ENCODE results near the gene ATP8A2.
"Not testable (repeated sequence)": the region's sequence is repeated elsewhere in the genome, so short reads cannot be mapped to it uniquely, and the experiment has no call there.

The ATP8A2 gene

GRCh38 chr13:25768838-25769237 lies 397.1 kb downstream of the ATP8A2 start:
- no peak for DNase-seq (ENCODE audit: low spot score)

DNA sequence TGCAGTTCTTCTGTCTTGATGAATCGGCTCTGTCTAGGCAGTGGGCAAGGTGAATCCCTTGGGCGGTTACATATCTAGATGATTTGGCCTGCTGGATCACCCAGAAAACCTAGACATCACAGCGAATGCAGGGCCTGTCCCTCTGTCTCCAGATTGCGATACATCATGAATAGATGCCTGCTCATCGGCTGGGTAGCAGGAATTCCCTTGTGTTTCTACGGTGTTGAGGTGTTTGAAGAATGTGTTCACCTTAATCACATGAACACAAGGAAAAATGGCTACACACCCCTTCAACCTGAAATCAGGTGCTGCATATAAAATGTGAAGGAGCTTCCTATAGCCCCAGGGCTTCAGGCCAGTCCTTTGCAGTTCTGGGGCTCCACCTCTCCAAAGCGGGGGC lies 398.8 kb downstream of the ATP8A2 start:
- DNase-seq (ENCODE audit: low spot score), result no peak

DNA sequence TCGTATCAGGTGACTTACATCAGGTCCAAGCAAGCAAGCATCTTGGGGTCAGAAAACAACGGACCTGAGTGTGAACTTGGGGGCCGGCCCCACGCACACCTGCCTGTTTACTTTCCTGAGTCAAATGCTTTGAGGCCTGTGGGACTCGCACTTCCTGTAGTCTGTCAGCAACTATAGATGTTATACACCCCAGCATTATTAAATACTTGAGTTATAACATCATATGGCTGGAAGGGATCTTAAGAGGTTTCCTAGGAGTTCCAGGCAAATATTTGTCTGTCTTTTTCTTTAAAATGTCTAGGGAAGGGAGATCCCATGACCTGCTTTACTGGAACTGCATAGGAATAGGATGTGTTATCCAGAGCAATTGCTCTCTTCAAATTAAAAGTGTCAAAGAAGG lies 399.4 kb downstream of the ATP8A2 start:
- DNase-seq (ENCODE audit: low spot score), result no peak

- DNase-seq (ENCODE audit: low spot score), result peak; percentile 9
Observed at GRCh38 chr13:25771641-25772478, 400.1 kb downstream of the ATP8A2 start.

DNA sequence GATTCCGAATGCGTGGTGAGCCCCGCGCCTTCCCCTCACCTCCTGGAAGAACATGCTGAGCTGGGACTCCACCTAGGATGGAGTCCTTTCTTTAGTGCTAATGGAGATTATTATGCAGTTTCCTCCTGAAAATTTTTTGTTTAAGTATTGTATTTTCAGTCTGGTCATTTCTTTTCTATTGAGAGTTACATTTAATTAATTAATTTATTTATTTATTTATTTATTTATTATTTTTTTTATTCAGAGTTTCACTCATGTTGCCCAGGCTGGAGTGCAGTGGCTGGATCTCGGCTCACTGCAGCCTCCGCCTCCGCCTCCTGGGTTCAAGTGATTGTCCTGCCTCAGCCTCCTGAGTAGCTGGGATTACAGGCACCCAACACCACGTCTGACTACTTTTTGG lies 400.8 kb downstream of the ATP8A2 start:
- not testable (repeated sequence) for DNase-seq (ENCODE audit: low spot score)

DNA sequence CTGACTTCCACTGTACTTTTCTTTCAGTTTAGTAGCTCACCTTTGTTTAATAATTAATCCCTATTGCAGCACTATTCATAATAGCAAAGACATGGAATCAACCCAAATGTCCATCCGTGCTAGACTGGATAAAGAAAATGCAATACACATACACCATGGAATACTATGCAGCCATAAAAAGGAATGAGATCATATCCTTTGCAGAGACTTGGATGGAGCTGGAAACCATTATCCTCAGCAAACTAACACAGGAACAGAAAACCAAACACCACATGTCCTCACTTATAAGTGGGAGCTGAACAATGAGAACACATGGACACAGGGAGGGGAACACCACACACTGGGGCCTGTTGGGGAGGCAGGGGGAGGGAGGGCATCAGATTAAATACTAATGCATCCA lies 402.3 kb downstream of the ATP8A2 start:
- not testable (repeated sequence) for DNase-seq (ENCODE audit: low spot score)

DNA sequence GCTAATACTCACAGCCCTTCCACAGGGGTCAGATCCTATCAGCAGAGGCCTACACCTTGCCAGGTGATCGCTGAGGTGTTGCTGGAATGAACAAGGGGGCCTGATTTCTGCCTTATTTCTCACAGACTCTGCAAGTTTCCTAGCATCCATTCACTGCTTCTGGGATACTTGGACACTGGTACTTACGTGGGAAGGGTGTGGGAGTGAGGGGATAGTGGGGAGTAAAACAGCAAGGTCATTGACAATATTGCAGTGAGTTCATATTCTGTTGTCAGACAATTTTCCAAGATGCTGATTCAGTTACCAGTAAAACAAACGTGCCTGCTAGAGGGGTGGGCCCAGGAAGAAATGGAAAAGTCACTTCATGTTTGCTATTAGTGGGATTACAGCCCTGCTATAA lies 403.5 kb downstream of the ATP8A2 start:
- no peak for DNase-seq (ENCODE audit: low spot score)

- no peak for DNase-seq (ENCODE audit: low spot score)
Observed at GRCh38 chr13:25775986-25776385, 404.2 kb downstream of the ATP8A2 start.

- DNase-seq (ENCODE audit: low spot score), result no peak
Observed at GRCh38 chr13:25776722-25777121, 404.9 kb downstream of the ATP8A2 start.

GRCh38 chr13:25777509-25777908 lies 405.7 kb downstream of the ATP8A2 start:
- DNase-seq (ENCODE audit: low spot score), result no peak

- no peak for DNase-seq (ENCODE audit: low spot score)
Observed at GRCh38 chr13:25778365-25778764, 406.6 kb downstream of the ATP8A2 start.

DNA sequence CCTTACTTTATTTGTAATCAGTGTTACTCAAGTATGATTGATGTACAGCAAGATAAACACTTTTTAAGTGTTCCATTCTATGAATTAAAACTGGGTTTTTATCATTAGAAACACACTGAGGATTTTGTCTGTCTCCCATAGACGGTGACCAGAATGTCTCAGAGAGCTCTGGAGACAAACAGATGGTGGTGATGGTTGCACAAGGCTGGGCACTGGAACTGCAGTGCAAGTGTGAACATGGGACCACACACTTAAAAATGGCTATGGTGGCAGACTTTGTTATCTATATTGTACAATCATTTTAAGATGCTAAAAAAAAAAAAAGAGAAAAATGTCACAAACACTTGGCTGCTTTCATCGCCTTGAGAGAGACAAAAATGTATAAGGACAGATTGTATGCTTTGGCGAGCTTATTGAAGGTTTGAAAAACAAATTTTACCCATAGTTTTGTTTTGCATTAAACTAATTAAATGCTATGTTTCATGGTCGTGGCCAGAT lies 407.1 kb downstream of the ATP8A2 start:
- DNase-seq (ENCODE audit: low spot score), result no peak

DNA sequence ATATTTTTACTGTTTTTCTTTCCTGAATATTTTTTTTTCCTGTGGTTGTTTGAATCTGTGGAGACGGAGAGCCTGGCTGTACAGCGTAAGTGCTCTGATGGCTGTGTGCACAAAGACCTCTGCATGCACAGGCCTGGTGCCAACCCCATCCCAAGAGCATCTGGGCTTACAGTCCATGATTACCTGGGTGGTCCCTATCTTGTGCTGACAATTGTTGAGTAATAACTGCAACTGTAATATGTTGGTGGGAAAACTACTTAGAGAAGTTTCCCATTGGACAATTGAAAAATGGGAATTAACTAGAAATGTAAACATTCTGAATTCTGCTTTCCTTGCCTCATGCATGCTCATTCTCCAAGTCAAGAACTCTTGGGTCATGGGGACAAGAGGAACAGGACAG lies 411.3 kb downstream of the ATP8A2 start:
- no peak for DNase-seq (ENCODE audit: low spot score)

- DNase-seq (ENCODE audit: low spot score), result no peak
Observed at GRCh38 chr13:25783601-25784024, 411.8 kb downstream of the ATP8A2 start.

GRCh38 chr13:25784119-25784518 lies 412.3 kb downstream of the ATP8A2 start:
- no peak for DNase-seq (ENCODE audit: low spot score)

DNA sequence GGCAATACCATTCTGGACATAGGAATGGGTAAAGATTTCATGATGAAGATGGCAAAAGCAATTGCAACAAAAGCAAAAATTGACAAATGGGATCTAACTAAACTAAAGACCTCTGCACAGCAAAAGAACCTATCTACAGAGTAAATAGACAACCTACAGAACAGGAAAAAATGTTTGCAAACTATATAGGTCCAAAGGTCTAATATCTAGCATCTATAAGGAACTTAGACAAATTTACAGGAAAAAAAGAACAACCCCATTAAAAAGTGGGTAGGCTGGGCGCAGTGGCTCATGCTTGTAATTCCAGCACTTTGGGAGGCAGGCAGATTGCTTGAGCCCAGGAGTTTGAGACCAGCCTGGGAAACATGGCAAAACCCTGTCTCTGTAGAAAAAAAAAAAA lies 418.4 kb downstream of the ATP8A2 start:
- DNase-seq (ENCODE audit: low spot score), result not testable (repeated sequence)

DNA sequence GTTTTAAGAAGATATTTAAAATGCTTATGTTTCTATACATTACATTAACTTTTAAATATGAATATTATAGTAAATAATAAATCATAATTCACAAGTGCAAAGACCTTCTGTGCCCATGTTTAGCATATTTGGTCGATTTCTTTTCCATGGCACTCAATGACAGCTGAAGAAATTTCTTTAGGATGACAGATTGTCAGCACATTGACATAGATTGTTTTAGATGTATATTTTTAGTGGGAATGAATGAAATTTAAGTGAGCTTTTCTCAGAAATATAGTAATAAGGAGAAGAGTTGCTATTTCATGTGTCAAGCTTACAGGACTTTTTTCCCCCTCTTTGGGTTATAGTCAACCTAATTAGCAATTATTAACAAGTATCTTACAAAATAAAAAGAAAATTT lies 423.5 kb downstream of the ATP8A2 start:
- DNase-seq (ENCODE audit: low spot score), result no peak

DNA sequence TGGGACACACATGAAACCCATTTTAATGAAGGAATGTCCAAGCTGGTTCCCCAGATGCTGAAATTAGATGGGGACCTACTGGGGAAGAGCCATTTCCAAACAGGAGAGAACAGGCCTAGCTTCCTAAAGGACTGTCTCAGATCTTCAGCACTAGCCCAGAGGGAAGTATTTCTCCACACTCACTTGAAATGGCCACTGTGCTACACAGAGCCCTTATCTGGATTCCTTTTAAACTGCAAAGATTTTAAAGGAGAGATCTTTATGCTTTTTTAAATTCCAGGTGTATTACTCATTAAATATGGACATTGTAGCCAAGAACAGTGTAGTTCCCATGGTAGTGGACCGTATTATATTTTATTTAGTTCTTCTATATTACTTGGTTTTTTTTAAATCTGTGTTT lies 424.7 kb downstream of the ATP8A2 start:
- DNase-seq (ENCODE audit: low spot score), result no peak

DNA sequence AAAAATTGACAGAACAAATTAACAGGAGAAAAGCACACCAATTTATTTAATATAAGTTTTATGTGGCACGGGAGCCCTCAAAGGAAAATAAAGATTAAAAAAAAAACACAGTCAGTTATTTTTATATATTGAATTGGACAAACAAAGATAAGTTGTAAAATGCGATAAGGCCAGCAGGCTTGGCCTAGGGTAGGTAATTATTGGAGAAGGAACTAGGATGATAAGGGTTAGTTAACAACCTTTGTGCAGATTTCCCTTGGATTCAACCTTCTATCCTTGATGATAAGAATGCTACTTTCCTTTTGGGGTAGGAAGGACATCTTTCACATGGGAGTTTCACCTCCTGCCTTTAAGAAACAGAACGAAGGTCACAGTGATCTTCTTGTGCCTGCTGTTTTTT lies 427.2 kb downstream of the ATP8A2 start:
- no peak for DNase-seq (ENCODE audit: low spot score)

DNA sequence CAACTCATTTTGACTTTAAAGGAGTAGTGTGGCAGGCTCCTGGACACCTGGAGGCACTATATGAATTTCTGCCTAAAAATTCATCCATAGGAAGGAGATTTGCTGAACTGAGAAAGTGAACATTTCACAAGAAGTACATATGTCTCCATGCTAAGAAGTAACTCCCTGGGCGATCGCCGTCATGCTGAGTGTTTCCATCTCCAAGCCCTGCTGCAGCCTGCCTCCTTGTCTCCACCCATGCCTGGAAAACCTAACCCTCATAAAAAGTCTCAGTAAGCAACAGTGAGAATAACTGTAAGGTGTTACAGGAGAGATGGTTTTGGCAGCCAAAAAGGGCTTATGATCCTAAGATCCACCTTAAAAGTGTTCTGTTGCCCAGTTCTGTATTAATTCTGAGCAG lies 428.7 kb downstream of the ATP8A2 start:
- no peak for DNase-seq (ENCODE audit: low spot score)

DNA sequence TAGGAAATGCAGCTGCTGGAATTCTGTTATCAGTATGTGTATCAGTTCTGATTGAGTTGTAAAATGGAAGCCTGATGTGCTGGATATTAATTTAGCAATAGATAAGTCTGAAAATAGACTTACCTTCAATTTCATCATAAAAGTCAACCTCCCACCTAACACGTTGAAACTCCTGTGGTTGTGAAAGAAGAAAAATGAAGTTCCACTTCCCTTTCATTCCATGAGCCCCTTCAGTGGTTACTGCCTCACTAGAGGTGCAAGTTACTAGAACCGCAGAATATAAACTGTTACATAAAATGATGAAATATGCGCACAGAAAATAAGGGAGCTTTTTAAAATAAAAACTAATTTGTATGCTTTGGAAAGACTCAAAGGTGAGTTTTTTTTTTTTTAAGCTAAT lies 430.8 kb downstream of the ATP8A2 start:
- DNase-seq (ENCODE audit: low spot score), result no peak

GRCh38 chr13:25803641-25804040 lies 431.9 kb downstream of the ATP8A2 start:
- no peak for DNase-seq (ENCODE audit: low spot score)

- DNase-seq (ENCODE audit: low spot score), result peak; percentile 49
Observed at GRCh38 chr13:25806264-25806974, 434.6 kb downstream of the ATP8A2 start.

Data from kidney tubule cell (primary cell).